ENCODE measurements around the gene MMP15. TPM values are rescaled to one million over a fixed set of nuclear protein-coding genes. Genes with fewer than 3 reads are reported as not detected.

MMP15 gene
- total and polyA plus RNA-seq, 2 of the 4 experiments (the other 2 are of a cell fraction), result 0.18 to 0.56 TPM

GRCh38 chr16:58045096-58045495 is 19.5 kb downstream of the MMP15 start:
- H2BK5ac ChIP-seq (ENCODE audit: low read depth, low read length, poor library complexity, severe bottlenecking), result no peak overlapping the region
- H4K20me1 ChIP-seq (ENCODE audit: insufficient read depth, low read length), result no peaks in the 10 kb centered on the region
- intact Hi-C loops (cut with micrococcal nuclease), result no loop called here
- no TSS peak for BruUV-seq (replicated peaks)
- ATAC-seq (ENCODE audit: low read depth), result no peak
- no peak overlapping the region for H2BK120ac ChIP-seq (ENCODE audit: low read depth, low read length)
- no peak overlapping the region for H3K18ac ChIP-seq (ENCODE audit: low read depth, low read length)
- H3K23ac ChIP-seq (ENCODE audit: low read depth, low read length), result no peak overlapping the region
- H3K4me1 ChIP-seq (ENCODE audit: control insufficient read depth, insufficient read depth, low read length), result no peaks in the 10 kb centered on the region
- ChIA-PET CTCF (no interaction called here), POLR2A (ENCODE audit: unreplicated experiment) (no interaction called here)
- H3K56ac ChIP-seq (ENCODE audit: extremely low read depth, insufficient read depth, low read length), result no peak overlapping the region
- in situ Hi-C loops (cut with MboI; ENCODE audit: low sequenced_read_pairs), result no loop called here
- DNase-seq, result no peak
- no peaks in the 10 kb centered on the region for H3K79me1 ChIP-seq (ENCODE audit: low read depth in 1 of 2, low read length in 2 of 2)
- H2AK5ac ChIP-seq (ENCODE audit: low read depth, low read length), result no peak overlapping the region
- TF ChIP-seq CTCF (conservative IDR thresholded peaks at IDR 0.05; ENCODE audit: low read depth, low read length), result no peak
- no peak for TF ChIP-seq MAFK (IDR thresholded peaks at IDR 0.05; ENCODE audit: low read depth, low read length)
- TF ChIP-seq BHLHE40 (IDR thresholded peaks at IDR 0.05; ENCODE audit: low read depth, low read length), result no peak
- no peak for TF ChIP-seq CEBPB (IDR thresholded peaks at IDR 0.05; ENCODE audit: low read depth, low read length)
- no peak for TF ChIP-seq MAZ (IDR thresholded peaks at IDR 0.05; ENCODE audit: borderline replicate concordance, low read depth, low read length)
- no peak for TF ChIP-seq MXI1 (IDR thresholded peaks at IDR 0.05; ENCODE audit: borderline replicate concordance, low read depth, low read length)
- no peak for TF ChIP-seq FOS (IDR thresholded peaks at IDR 0.05; ENCODE audit: low read depth, low read length)
- no peak for TF ChIP-seq POLR2A (IDR thresholded peaks at IDR 0.05; ENCODE audit: low read depth, low read length)
- no peak for TF ChIP-seq RAD21 (IDR thresholded peaks at IDR 0.05; ENCODE audit: low read length)
- no peak for TF ChIP-seq SMC3 (IDR thresholded peaks at IDR 0.05; ENCODE audit: low read depth, low read length)
- TF ChIP-seq CHD1 (IDR thresholded peaks at IDR 0.05; ENCODE audit: low read depth, low read length), result no peak
- TF ChIP-seq USF2 (IDR thresholded peaks at IDR 0.05; ENCODE audit: low read depth, low read length), result no peak
- no peak for TF ChIP-seq ELK1 (IDR thresholded peaks at IDR 0.05; ENCODE audit: borderline replicate concordance, low read depth, low read length)
- no peak for TF ChIP-seq RFX5 (IDR thresholded peaks at IDR 0.05; ENCODE audit: low read depth, low read length)
- TF ChIP-seq NFE2L2 (IDR thresholded peaks at IDR 0.05; ENCODE audit: low read depth, low read length), result no peak
- TF ChIP-seq RCOR1 (IDR thresholded peaks at IDR 0.05; ENCODE audit: insufficient replicate concordance, low read length), result no peak
- 88% methylated on average over 18 of the region's 31 CpGs; no CpG with 5 or more reads in 1 of the 2 experiments for WGBS, 2 experiments (ENCODE audit: extremely low coverage in 2 of 2, insufficient read length in 1 of 2)
- H2AK9ac ChIP-seq (replicated peaks; ENCODE audit: low read depth, low read length, poor library complexity), result no peak overlapping the region
- H2AFZ ChIP-seq (replicated peaks; ENCODE audit: low read length, poor library complexity), result no peak overlapping the region
- H3K9me1 ChIP-seq (ENCODE audit: insufficient read depth, low read length), result no peaks in the 10 kb centered on the region
- H3K14ac ChIP-seq (replicated peaks; ENCODE audit: low read depth, low read length), result no peak overlapping the region
- H4K5ac ChIP-seq (ENCODE audit: low read depth, low read length), result no peak overlapping the region
- H3K36me3 ChIP-seq (ENCODE audit: control insufficient read depth, insufficient read depth, low read length), result no peaks in the 10 kb centered on the region
- no peak overlapping the region for H3K4me2 ChIP-seq (ENCODE audit: low read depth, low read length)
- no peaks in the 10 kb centered on the region for H3K9me3 ChIP-seq (ENCODE audit: control insufficient read depth, insufficient read depth, low read length)
- no peak overlapping the region for H3K4me3 ChIP-seq (ENCODE audit: insufficient read depth, low read depth, low read length)
- H4K91ac ChIP-seq (ENCODE audit: insufficient read depth, low read depth, low read length), result no peak overlapping the region
- no peak overlapping the region for H4K8ac ChIP-seq (ENCODE audit: low read depth in 2 of 2, low read length in 2 of 2)
- H2BK15ac ChIP-seq (ENCODE audit: low read depth, low read length), result no peak overlapping the region
- no peak overlapping the region for H3K4ac ChIP-seq (ENCODE audit: low read depth, low read length)
- no peak overlapping the region for H3K27ac ChIP-seq (ENCODE audit: insufficient read depth, low read length)
- dilution Hi-C loops (cut with HindIII; ENCODE audit: low sequenced_read_pairs, unreplicated experiment), result no loop called here
- no peak overlapping the region for H3K9ac ChIP-seq (ENCODE audit: low read depth, low read length)
- H2BK20ac ChIP-seq (ENCODE audit: low read depth, low read length), result no peak overlapping the region
- peaks cover 10% of the 10 kb centered on the region for H3K27me3 ChIP-seq (ENCODE audit: control insufficient read depth, insufficient read depth, low read length)

Measured in IMR-90 (cell line).